HFFc6 (cell line): ENCODE results near the gene STOM. TPM values are rescaled to one million over a fixed set of nuclear protein-coding genes. Genes with fewer than 3 reads are reported as not detected.

Experiments
- DNase-seq: peaks from one replicate; pipeline ENCODE4 v3.0.0-alpha.2; 2018
- H3K27ac Mint-ChIP-seq: 2 replicates; pipeline ENCODE4 v1.8.0; 2020; ENCODE audit warnings: mild to moderate bottlenecking, mixed read lengths
- H3K27me3 Mint-ChIP-seq: 2 replicates; pipeline ENCODE4 v1.8.0; 2021; ENCODE audit warnings: mild to moderate bottlenecking, moderate library complexity, mixed read lengths; ENCODE audit not compliant: insufficient read depth
- H3K36me3 Mint-ChIP-seq: 2 replicates; pipeline ENCODE4 v1.8.0; 2021; ENCODE audit warnings: low read depth, mixed read lengths
- H3K4me1 Mint-ChIP-seq: 2 replicates; pipeline ENCODE4 v1.8.0; 2020; ENCODE audit warnings: low read depth, mixed read lengths
- H3K4me3 Mint-ChIP-seq: 2 replicates; pipeline ENCODE4 v1.8.0; 2020; ENCODE audit warnings: mild to moderate bottlenecking, moderate library complexity, mixed read lengths
- H3K9me3 Mint-ChIP-seq: 2 replicates; pipeline ENCODE4 v1.8.0; 2020; ENCODE audit warnings: mild to moderate bottlenecking, mixed read lengths
- CTCF ChIP-seq: fragments of 200-600 bp; sonication (generic); IDR thresholded peaks from 2 replicates; pipeline ENCODE4 v1.5.0; 2021; ENCODE audit warnings: antibody characterized with exemption, mild to moderate bottlenecking
- total RNA-seq, 6 experiments: library from RNA; stranded (reverse); fragmentation: NEBNext Ultra II Directional; extraction: Animal tissue kit (Norgen Biotek cat#: 25700); gene quantifications; 2 replicates in 1 of 6; 3 replicates in 5 of 6; pipeline ENCODE4 v1.2.3, GENCODE V29; 2021

STOM gene
- total RNA-seq, 6 experiments from 2014 or later = 85.4 to 151 (median 138) TPM

GRCh38 chr9:121390372-121390771 lies 20.3 kb upstream of the STOM start:
- Mint-ChIP-seq H3K27ac (no peak overlapping the region), H3K36me3 (peaks cover 8% of the 10 kb centered on the region; the same call in 1 of the 2 replicates), H3K9me3 (no peaks in the 10 kb centered on the region), H3K4me1 (peaks cover 48% of the 10 kb centered on the region), H3K4me3 (no peak overlapping the region), H3K27me3 (no peaks in the 10 kb centered on the region)
- no peak for TF ChIP-seq CTCF
- DNase-seq = no peak

- H3K36me3 Mint-ChIP-seq = no peaks in the 10 kb centered on the region
- no peaks in the 10 kb centered on the region for H3K27me3 Mint-ChIP-seq
- no peak overlapping the region for H3K4me3 Mint-ChIP-seq
- TF ChIP-seq CTCF = no peak
- DNase-seq = no peak
- no peak overlapping the region for H3K27ac Mint-ChIP-seq
- no peaks in the 10 kb centered on the region for H3K9me3 Mint-ChIP-seq
- peaks cover 27% of the 10 kb centered on the region for H3K4me1 Mint-ChIP-seq
These were observed 18.3 kb upstream of the STOM start for GRCh38 chr9:121388140-121388905.

- no peaks in the 10 kb centered on the region for H3K27me3 Mint-ChIP-seq
- no peaks in the 10 kb centered on the region for H3K9me3 Mint-ChIP-seq
- no peaks in the 10 kb centered on the region for H3K36me3 Mint-ChIP-seq
- DNase-seq = no peak
- no peak overlapping the region for H3K27ac Mint-ChIP-seq
- H3K4me1 Mint-ChIP-seq = peaks cover 16% of the 10 kb centered on the region
- H3K4me3 Mint-ChIP-seq = no peak overlapping the region
- TF ChIP-seq CTCF = no peak
These were observed 16.6 kb upstream of the STOM start for GRCh38 chr9:121386442-121387175.

GRCh38 chr9:121383715-121384114 lies 13.7 kb upstream of the STOM start:
- Mint-ChIP-seq H3K9me3 (no peaks in the 10 kb centered on the region), H3K27ac (no peak overlapping the region), H3K4me3 (no peak overlapping the region), H3K4me1 (peaks cover 19% of the 10 kb centered on the region), H3K27me3 (no peaks in the 10 kb centered on the region), H3K36me3 (no peaks in the 10 kb centered on the region)
- no peak for TF ChIP-seq CTCF
- no peak for DNase-seq

- no peak overlapping the region for H3K27ac Mint-ChIP-seq
- no peaks in the 10 kb centered on the region for H3K9me3 Mint-ChIP-seq
- H3K36me3 Mint-ChIP-seq = peaks cover 8% of the 10 kb centered on the region; the same call in 1 of the 2 replicates
- no peak overlapping the region for H3K4me3 Mint-ChIP-seq
- DNase-seq = no peak
- H3K27me3 Mint-ChIP-seq = no peaks in the 10 kb centered on the region
- peaks cover 6% of the 10 kb centered on the region for H3K4me1 Mint-ChIP-seq
- no peak for TF ChIP-seq CTCF
These were observed 10.8 kb upstream of the STOM start for GRCh38 chr9:121380846-121381245.
